GM18502 (cell line): ENCODE results near the gene IL20.

Experiments used
- ATAC-seq: cut with Tn5 transposase; IDR thresholded peaks from one replicate; pipeline ENCODE4 v1.9.1; 2021; ENCODE audit warnings: mild to moderate bottlenecking; ENCODE audit not compliant: unreplicated experiment, poor library complexity

IL20 gene

GRCh38 chr1:206872139-206872538 is 6.7 kb downstream of the IL20 start:
- no peak for ATAC-seq

GRCh38 chr1:206873603-206874188 is 8.3 kb downstream of the IL20 start:
- no peak for ATAC-seq

- ATAC-seq: no peak
Measured at GRCh38 chr1:206875752-206876377, 10.4 kb downstream of the IL20 start.

- no peak for ATAC-seq
Measured at GRCh38 chr1:206878456-206878855, 13.0 kb downstream of the IL20 start.

- ATAC-seq: no peak
Measured at GRCh38 chr1:206880314-206880713, 14.9 kb downstream of the IL20 start.

GRCh38 chr1:206882555-206882954 is 17.1 kb downstream of the IL20 start:
- no peak for ATAC-seq

- ATAC-seq: no peak
Measured at GRCh38 chr1:206883160-206883559, 17.7 kb downstream of the IL20 start.

- no peak for ATAC-seq
Measured at GRCh38 chr1:206883876-206884275, 18.5 kb downstream of the IL20 start.

GRCh38 chr1:206885341-206886060 is 20.1 kb downstream of the IL20 start:
- no peak for ATAC-seq

GRCh38 chr1:206886831-206887230 is 21.4 kb downstream of the IL20 start:
- no peak for ATAC-seq

GRCh38 chr1:206887701-206888100 is 22.3 kb downstream of the IL20 start:
- ATAC-seq: no peak

GRCh38 chr1:206890125-206891060 is 25.0 kb downstream of the IL20 start:
- ATAC-seq: no peak

- no peak for ATAC-seq
Measured at GRCh38 chr1:206891412-206891811, 26.0 kb downstream of the IL20 start.

GRCh38 chr1:206892351-206892984 is 27.0 kb downstream of the IL20 start:
- no peak for ATAC-seq

GRCh38 chr1:206893380-206893779 is 28.0 kb downstream of the IL20 start:
- no peak for ATAC-seq

- no peak for ATAC-seq
Measured at GRCh38 chr1:206895325-206895724, 29.9 kb downstream of the IL20 start.

GRCh38 chr1:206895837-206896242 is 30.4 kb downstream of the IL20 start:
- ATAC-seq: no peak

GRCh38 chr1:206896261-206896660 is 30.8 kb downstream of the IL20 start:
- no peak for ATAC-seq

- no peak for ATAC-seq
Measured at GRCh38 chr1:206897175-206897574, 31.8 kb downstream of the IL20 start, which contains the start of gene IL24. Gene IL24 (plus strand): TSS chr1:206897443. CDS start chr1:206897833, 390 bp downstream.
